DMS153 (cell line): ENCODE measurements around the gene RNF217.

Experiments used
- DNase-seq: peaks from one replicate; lab custom pipeline; 2025; lab: John Stamatoyannopoulos, UW

RNF217 gene

DNA sequence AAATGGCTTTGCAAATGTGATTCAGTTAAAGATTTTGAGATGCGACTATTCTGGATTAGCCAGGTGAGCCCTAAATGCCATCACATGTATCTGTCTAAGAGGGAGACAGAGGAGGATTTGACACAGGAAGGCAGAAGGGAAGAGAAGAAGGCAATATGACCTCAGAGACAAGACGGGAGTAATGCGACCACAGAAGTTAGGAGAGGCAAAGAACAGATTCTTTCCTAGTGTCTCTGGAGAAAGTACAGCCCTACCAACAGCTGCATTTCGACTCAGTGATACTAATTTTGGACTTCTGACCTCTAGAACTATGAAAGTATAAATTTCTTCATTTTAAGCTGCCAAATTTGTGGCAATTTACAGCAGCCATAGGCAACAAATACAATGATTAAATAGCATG, 167.1 kb downstream of the RNF217 start:
- DNase-seq, result no peak

GRCh38 chr6:125132058-125132457, 169.8 kb downstream of the RNF217 start:
- no peak for DNase-seq

DNA sequence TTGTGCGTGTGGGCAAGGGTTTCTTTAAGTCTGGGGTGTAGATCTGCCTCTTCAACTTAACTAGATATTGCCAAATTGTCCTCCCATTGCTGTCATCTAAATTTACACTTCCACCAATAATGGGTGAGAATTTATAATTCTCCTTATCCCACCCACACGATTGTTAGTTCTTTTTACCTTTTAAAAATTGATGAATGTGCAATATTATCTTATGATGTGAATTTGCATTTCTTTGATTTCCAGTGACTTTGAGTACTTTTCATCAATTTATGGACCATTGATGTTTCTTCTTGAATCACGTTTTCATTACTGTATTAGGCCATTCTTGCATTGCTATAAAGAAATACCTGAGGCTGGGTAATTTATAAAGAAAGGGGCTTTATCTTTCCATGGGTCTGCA, 174.1 kb downstream of the RNF217 start:
- no peak for DNase-seq

- DNase-seq, result no peak
These were observed 175.8 kb downstream of the RNF217 start for GRCh38 chr6:125138083-125138482.

DNA sequence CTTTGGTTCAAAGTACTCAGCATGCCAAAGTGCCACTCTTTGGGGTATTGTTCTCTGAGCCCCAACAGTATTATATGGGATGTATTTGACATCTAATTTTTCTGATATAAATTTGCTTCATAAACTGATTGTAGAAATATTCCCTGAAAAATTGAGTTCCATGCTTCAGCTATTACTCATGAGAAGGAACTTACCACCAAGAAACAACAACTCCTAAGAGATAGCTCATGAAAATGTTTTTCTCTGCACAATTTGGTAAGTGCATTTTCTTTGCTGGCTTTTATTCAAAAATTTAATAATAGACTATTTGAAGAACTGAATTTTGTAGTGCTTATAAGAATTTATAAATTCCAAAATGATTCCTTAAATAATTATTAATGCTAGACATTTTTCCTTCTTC, 178.6 kb downstream of the RNF217 start:
- DNase-seq, result no peak
